ENCODE data around the gene CEP57L1.

GRCh38 chr6:109074133-109074415, 21.2 kb upstream of the CEP57L1 start:
- TF ChIP-seq CTCF (IDR thresholded peaks at IDR 0.05) (no peak), POLR2A (IDR thresholded peaks at IDR 0.05) (no peak)

Data from Peyer's patch (tissue), 4 donors.